ENCODE measurements around the gene SSR3. TPM values are rescaled to one million over a fixed set of nuclear protein-coding genes. Genes with fewer than 3 reads are reported as not detected.
"Not testable (repeated sequence)": the region's sequence is repeated elsewhere in the genome, so short reads cannot be mapped to it uniquely, and the experiment has no call there.

The SSR3 gene
- total RNA-seq: 100 to 1,000 TPM; 162 to 170 TPM

DNA sequence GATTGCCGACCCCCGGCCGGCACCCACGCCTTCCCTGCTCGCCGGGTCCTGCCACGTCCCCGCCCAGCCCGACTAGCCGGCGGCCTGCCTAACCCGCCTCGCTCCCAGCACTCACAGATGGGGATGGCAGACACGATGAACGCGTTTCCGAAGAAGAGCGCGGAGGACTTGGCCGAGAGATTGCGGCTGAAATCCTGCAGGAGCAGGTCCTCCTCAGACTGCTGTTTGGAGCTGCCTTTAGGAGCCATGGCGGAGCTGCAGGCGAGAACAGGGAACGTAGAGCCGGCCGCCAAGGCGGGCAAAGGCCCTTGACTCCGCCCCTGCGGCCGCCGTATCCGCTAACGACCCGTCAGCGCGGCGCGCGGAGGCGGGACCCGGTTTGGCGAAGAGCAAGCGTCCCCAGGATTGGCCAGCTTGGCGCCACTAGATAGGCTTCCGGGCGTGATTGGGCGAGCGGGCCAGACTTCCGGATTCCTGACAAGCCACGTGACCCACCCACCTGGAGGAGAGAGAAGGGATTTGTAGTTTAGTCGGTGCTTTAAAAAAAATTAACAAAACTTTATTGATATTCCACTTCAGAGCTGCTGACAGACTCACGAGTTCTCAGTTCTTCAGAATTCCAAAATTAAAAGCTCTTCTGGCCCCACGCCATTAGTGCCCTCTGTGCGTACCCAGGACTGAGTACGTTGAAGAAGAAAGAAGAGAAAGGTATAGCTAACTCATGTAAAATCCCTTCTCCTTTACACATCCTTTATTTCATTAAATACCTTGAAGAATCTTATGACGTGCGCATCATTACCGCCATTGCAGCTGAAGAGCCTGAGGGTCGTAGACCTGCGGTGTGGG, at the start of gene SSR3:
SSR3 (minus strand) TSS at position 276 of the 846 bp plus-strand sequence; CDS start at position 248, 28 bp downstream.
- Mint-ChIP-seq H3K27me3 (no peaks in the 10 kb centered on the region), H3K36me3 (peaks cover 36% of the 10 kb centered on the region), H3K4me1 (ENCODE audit: low read depth) (peaks cover 46% of the 10 kb centered on the region), H3K9me3 (no peaks in the 10 kb centered on the region), H3K4me3 (peak within 1 kb of the TSS; percentile 97), H3K27ac (peak within 1 kb of the TSS; percentile 88)
- intact Hi-C loops (cut with micrococcal nuclease): loop anchor here (1.0 to 10.0 kb wide), 7 partner anchors 71 to 700 kb away; partner anchors contain the start of genes SLC33A1 and TIPARP
- POLR2A ChIA-PET: interaction anchor here (0.8 to 2.6 kb wide), 12 partner anchors 11 to 619 kb away, joined by 3 to 15 read pairs (median 7); partner anchors contain the start of genes CCNL1 and TIPARP
- DNase-seq: peak; percentile 99
- CTCF ChIA-PET: interaction anchor here (0.7 to 4.3 kb wide), 18 partner anchors 11 to 593 kb away, joined by 3 to 38 read pairs (median 4); partner anchors contain the start of genes LEKR1 and TIPARP

DNA sequence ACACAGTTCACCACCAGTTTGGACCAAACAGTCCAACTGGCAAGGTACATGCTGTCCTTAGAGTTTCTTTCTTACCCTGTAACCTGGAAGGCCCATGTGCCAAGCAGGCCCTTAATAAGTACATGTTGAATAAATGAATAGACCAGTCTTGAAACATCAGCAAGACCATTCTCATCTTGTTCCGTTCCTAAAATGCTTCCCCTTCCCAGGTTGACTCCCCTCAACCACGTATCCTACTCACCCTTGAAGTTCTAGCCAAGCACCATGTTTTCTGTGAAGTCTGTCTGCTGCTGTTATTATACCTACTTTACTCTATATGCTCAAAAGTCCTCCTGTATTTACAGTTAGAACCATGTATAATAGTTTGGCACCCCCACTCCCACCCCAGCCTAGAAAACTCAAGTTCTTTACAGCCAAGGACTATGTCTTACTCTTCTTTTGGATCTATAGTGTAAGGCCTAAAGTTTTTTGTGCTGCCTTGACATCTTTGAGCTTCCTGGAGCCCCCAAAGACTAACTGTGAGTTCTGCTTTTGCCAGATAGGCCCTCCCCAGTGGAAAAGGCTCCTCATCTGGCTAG, 49.2 kb upstream of the SSR3 start:
- CTCF ChIA-PET: no interaction called here
- Mint-ChIP-seq H3K4me3 (no peak overlapping the region), H3K27ac (no peak overlapping the region), H3K4me1 (ENCODE audit: low read depth) (peaks cover 24% of the 10 kb centered on the region), H3K36me3 (no peaks in the 10 kb centered on the region), H3K27me3 (peaks cover 24% of the 10 kb centered on the region), H3K9me3 (no peaks in the 10 kb centered on the region)
- intact Hi-C loops (cut with micrococcal nuclease): no loop called here
- DNase-seq: no peak
- POLR2A ChIA-PET: no interaction called here

- Mint-ChIP-seq H3K27me3 (peaks cover 18% of the 10 kb centered on the region), H3K36me3 (no peaks in the 10 kb centered on the region), H3K27ac (no peak overlapping the region), H3K4me3 (no peak overlapping the region), H3K9me3 (no peaks in the 10 kb centered on the region), H3K4me1 (ENCODE audit: low read depth) (peaks cover 24% of the 10 kb centered on the region)
- CTCF ChIA-PET: no interaction called here
- POLR2A ChIA-PET: no interaction called here
- no peak for DNase-seq
- intact Hi-C loops (cut with micrococcal nuclease): no loop called here
These were observed 48.6 kb upstream of the SSR3 start for GRCh38 chr3:156603379-156604017.

DNA sequence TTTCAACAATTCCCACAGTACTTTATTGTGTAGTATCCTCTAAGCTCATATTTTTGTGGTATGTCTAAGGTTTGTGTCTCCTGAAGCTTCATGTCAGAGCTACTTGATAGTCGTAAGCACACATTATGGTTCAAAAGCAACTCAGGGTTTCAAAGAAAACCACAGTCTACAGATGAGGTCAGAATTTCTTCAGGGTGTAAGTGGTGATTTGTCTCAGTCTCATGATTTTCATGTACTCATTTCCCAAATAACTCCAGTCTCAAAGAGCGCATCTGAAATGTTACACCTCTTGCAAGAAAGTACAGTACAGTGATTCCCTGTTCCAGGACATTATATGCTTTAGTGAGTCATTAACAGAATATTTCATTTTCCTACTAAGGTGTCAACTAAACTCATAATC, 47.5 kb upstream of the SSR3 start:
- Mint-ChIP-seq H3K4me3 (no peak overlapping the region), H3K4me1 (ENCODE audit: low read depth) (peaks cover 22% of the 10 kb centered on the region), H3K27ac (no peak overlapping the region), H3K9me3 (no peaks in the 10 kb centered on the region), H3K36me3 (no peaks in the 10 kb centered on the region), H3K27me3 (peaks cover 9% of the 10 kb centered on the region)
- intact Hi-C loops (cut with micrococcal nuclease): loop anchor here (1.0 kb wide), 1 partner anchor 72 kb away; the partner anchor contains the start of gene TIPARP
- DNase-seq: no peak
- POLR2A ChIA-PET: no interaction called here
- CTCF ChIA-PET: no interaction called here

- Mint-ChIP-seq H3K27ac (no peak overlapping the region), H3K4me1 (ENCODE audit: low read depth) (peaks cover 19% of the 10 kb centered on the region), H3K9me3 (no peaks in the 10 kb centered on the region), H3K27me3 (peaks cover 11% of the 10 kb centered on the region), H3K4me3 (no peak overlapping the region), H3K36me3 (no peaks in the 10 kb centered on the region)
- intact Hi-C loops (cut with micrococcal nuclease): no loop called here
- CTCF ChIA-PET: no interaction called here
- POLR2A ChIA-PET: no interaction called here
- no peak for DNase-seq
These were observed 46.6 kb upstream of the SSR3 start for GRCh38 chr3:156601497-156601896.

DNA sequence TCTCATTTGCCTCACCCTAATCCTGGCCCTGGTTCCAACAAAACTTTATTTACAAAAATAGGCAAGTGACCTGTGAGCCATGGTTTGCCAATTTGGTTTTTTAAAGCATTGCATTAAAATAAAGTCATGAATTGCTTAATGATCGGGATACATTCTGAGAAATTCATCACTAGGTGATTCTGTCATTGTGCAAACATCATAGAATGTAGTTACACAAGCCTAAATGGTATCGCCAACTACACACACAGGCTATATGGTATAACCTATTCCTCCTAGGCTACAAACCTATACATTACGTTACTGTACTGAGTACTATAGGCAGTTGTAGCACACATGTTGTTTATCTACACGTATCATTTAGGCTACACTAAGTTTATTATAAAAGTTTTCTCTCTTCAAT, 45.9 kb upstream of the SSR3 start:
- CTCF ChIA-PET: no interaction called here
- Mint-ChIP-seq H3K4me3 (no peak overlapping the region), H3K9me3 (no peaks in the 10 kb centered on the region), H3K27me3 (peaks cover 9% of the 10 kb centered on the region), H3K36me3 (no peaks in the 10 kb centered on the region), H3K27ac (no peak overlapping the region), H3K4me1 (ENCODE audit: low read depth) (peaks cover 14% of the 10 kb centered on the region)
- POLR2A ChIA-PET: no interaction called here
- no peak for DNase-seq
- intact Hi-C loops (cut with micrococcal nuclease): no loop called here

GRCh38 chr3:156599089-156599874, 44.4 kb upstream of the SSR3 start:
- Mint-ChIP-seq H3K36me3 (no peaks in the 10 kb centered on the region), H3K4me3 (no peak overlapping the region), H3K9me3 (no peaks in the 10 kb centered on the region), H3K27me3 (peaks cover 5% of the 10 kb centered on the region), H3K4me1 (ENCODE audit: low read depth) (peaks cover 7% of the 10 kb centered on the region), H3K27ac (no peak overlapping the region)
- CTCF ChIA-PET: no interaction called here
- POLR2A ChIA-PET: interaction anchor here (0.5 kb wide), 1 partner anchor 51 kb away, joined by 3 read pairs; no protein-coding TSS in a partner anchor
- DNase-seq: no peak
- intact Hi-C loops (cut with micrococcal nuclease): no loop called here

GRCh38 chr3:156598413-156598812, 43.5 kb upstream of the SSR3 start:
- ChIA-PET POLR2A (interaction anchor here (0.5 kb wide), 1 partner anchor 50 kb away, joined by 3 read pairs; no protein-coding TSS in a partner anchor), CTCF (no interaction called here)
- DNase-seq: no peak
- no peaks in the 10 kb centered on the region for H3K36me3 Mint-ChIP-seq
- no peak overlapping the region for H3K27ac Mint-ChIP-seq
- no peaks in the 10 kb centered on the region for H3K9me3 Mint-ChIP-seq
- H3K4me3 Mint-ChIP-seq: no peak overlapping the region
- H3K4me1 Mint-ChIP-seq (ENCODE audit: low read depth): peaks cover 7% of the 10 kb centered on the region
- peaks cover 4% of the 10 kb centered on the region for H3K27me3 Mint-ChIP-seq
- intact Hi-C loops (cut with micrococcal nuclease): no loop called here

DNA sequence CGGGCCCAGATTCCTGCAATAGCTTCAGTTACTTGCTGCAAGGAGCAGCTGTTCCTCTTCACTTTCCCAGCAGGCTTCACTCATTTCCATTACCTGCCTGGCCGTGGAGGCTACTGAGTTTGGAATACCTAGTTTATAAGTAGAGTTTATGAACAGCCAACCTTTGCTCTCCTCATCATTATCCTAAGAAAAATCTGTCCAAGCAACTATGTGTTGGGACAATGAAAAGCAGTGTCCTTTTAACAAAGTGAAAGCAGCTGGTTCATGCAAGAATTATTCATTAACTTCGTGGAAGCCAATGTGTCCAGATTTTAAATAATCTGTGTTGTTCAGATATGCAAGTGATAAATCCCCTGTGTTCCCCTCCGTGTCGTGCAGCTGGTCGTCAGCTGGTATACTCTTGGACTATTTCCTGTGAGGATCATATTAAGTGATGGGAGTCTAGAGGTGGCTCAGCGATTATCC, 39.3 kb upstream of the SSR3 start:
- H3K4me1 Mint-ChIP-seq (ENCODE audit: low read depth): no peaks in the 10 kb centered on the region
- H3K27ac Mint-ChIP-seq: no peak overlapping the region
- no peaks in the 10 kb centered on the region for H3K9me3 Mint-ChIP-seq
- no peak overlapping the region for H3K4me3 Mint-ChIP-seq
- POLR2A ChIA-PET: no interaction called here
- intact Hi-C loops (cut with micrococcal nuclease): no loop called here
- H3K36me3 Mint-ChIP-seq: peaks cover 2% of the 10 kb centered on the region
- CTCF ChIA-PET: no interaction called here
- DNase-seq: no peak
- peaks cover 10% of the 10 kb centered on the region for H3K27me3 Mint-ChIP-seq

DNA sequence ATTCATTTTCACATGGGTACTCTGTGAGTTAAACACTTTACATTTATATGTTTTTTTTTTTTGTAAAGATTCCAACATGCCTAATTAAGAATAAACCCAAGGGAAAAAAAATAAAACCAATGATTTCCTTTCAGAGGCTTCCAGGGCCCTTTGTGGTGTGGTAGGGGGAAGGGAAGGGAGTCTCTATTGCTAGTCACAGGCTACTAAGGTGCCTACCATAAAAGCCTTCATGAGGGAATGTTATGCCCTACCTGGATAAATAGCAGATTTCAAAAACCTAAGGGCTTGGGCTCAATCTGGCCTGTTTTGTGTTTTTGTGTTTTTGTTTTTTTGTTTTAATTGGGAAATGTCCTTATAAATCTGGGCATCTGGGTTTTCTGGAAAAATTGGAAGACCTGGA, 38.9 kb upstream of the SSR3 start:
- H3K9me3 Mint-ChIP-seq: no peaks in the 10 kb centered on the region
- peaks cover 2% of the 10 kb centered on the region for H3K36me3 Mint-ChIP-seq
- H3K27ac Mint-ChIP-seq: no peak overlapping the region
- H3K4me3 Mint-ChIP-seq: no peak overlapping the region
- H3K27me3 Mint-ChIP-seq: peaks cover 10% of the 10 kb centered on the region
- intact Hi-C loops (cut with micrococcal nuclease): no loop called here
- ChIA-PET POLR2A (no interaction called here), CTCF (no interaction called here)
- DNase-seq: no peak
- no peaks in the 10 kb centered on the region for H3K4me1 Mint-ChIP-seq (ENCODE audit: low read depth)

GRCh38 chr3:156589806-156590205, 34.9 kb upstream of the SSR3 start:
- H3K27ac Mint-ChIP-seq; H3K4me3 Mint-ChIP-seq; H3K4me1 Mint-ChIP-seq (ENCODE audit: low read depth); H3K27me3 Mint-ChIP-seq; H3K9me3 Mint-ChIP-seq; POLR2A ChIA-PET; DNase-seq; H3K36me3 Mint-ChIP-seq; intact Hi-C loops (cut with micrococcal nuclease); CTCF ChIA-PET: not testable (repeated sequence)

DNA sequence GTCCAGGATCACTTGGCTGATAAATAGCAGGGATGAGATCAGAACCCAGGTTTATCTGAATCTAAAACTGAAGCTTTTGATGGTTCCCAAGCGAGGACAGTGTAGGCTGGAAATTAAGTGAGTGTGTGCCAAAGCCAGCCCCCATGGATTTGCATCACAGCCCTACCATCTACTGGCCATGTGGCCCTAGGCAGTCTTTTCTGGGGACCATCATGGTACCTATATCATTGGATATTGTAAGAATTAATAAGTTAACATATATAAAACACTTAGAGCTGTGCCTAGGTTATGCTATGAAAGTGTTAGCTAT, 32.8 kb upstream of the SSR3 start:
- intact Hi-C loops (cut with micrococcal nuclease): no loop called here
- POLR2A ChIA-PET: no interaction called here
- Mint-ChIP-seq H3K27ac (no peak overlapping the region), H3K27me3 (peaks cover 7% of the 10 kb centered on the region), H3K36me3 (peaks cover 2% of the 10 kb centered on the region), H3K4me1 (ENCODE audit: low read depth) (peaks cover under 1% of the 10 kb centered on the region), H3K4me3 (no peak overlapping the region), H3K9me3 (no peaks in the 10 kb centered on the region)
- CTCF ChIA-PET: interaction anchor here (0.6 kb wide), 1 partner anchor 312 kb away, joined by 3 read pairs; no protein-coding TSS in a partner anchor
- DNase-seq: no peak
